D721Med (cell line): ENCODE data around the gene SUCLG2.

ENCODE experiments used
- DNase-seq: peaks from one replicate; pipeline ENCODE4 v3.0.0; 2011; ENCODE audit warnings: low spot score; ENCODE audit not compliant: insufficient read length
- FAIRE-seq: peaks from 2 replicates; lab custom pipeline; 2011; peaks lifted over from hg19 to GRCh38; lab: Jason Lieb, UNC
- TF ChIP-seq, protein P1 (sequence below): IDR thresholded peaks from 2 replicates; pipeline ENCODE4 v1.5.1; 2012; ENCODE audit warnings: mild to moderate bottlenecking, control low read depth; ENCODE audit not compliant: insufficient read depth; ENCODE audit errors: missing control alignments

The SUCLG2 gene

DNA sequence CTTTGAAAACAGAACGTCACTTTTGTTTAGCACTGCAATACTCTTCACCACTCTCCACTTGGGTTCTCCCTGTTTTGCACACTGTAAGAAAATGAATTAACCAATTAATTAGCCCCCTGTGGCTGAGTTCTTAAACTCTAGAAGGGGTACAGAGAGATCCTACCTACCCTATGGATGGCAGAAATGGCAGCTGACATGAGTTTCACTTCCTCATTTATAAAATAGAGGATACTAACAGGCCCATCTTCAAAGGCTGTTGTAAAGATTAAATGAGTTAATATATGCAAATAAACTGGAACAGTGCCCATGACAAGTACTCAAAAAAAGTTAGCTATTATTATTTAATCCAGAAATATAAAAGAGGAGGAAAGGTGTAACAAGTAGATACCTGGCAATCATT, 36.9 kb downstream of the SUCLG2 start:
- DNase-seq (no peak), FAIRE-seq (no peak)
- TF ChIP-seq, protein P1, sequence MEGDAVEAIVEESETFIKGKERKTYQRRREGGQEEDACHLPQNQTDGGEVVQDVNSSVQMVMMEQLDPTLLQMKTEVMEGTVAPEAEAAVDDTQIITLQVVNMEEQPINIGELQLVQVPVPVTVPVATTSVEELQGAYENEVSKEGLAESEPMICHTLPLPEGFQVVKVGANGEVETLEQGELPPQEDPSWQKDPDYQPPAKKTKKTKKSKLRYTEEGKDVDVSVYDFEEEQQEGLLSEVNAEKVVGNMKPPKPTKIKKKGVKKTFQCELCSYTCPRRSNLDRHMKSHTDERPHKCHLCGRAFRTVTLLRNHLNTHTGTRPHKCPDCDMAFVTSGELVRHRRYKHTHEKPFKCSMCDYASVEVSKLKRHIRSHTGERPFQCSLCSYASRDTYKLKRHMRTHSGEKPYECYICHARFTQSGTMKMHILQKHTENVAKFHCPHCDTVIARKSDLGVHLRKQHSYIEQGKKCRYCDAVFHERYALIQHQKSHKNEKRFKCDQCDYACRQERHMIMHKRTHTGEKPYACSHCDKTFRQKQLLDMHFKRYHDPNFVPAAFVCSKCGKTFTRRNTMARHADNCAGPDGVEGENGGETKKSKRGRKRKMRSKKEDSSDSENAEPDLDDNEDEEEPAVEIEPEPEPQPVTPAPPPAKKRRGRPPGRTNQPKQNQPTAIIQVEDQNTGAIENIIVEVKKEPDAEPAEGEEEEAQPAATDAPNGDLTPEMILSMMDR, result no peak

DNA sequence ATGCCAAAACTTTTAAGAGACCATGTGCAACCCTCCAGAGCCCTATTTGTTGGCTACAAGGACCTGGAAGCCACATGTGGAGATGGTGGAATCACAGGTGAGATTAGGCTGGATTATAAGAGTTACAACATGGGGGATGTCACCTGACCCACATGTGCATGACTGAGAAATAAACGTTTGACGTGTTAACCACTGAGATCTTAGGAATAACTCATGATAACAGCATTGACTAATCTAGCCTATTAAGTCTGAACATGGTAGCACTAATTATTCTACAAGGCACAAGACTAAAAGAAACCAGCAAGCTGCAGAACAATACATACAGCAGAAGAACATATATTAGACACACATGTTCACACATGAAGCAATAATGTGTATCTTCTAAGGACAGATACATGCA, 38.4 kb downstream of the SUCLG2 start:
- DNase-seq (no peak), FAIRE-seq (no peak)
- TF ChIP-seq, protein P1, result no peak

DNA sequence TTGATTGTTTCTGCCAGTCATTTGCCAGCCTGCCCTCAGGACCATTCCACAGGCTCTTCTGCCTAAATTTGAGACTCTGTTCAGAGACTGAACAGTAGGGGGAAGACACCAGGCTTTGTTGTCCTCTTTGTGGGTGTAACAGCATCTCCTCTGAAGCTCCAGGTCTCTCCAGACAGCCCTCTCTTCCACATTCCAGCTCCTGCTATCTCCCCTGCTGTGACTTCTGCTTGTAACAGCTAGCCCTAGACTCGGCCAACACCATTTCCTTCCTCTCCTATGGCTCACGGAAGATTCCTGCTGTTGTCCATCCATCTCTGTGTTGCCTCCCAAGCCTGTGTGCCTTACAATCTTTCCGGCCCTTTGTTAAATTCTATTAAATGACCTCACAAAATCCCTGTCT, 40.2 kb downstream of the SUCLG2 start:
- TF ChIP-seq, protein P1, result no peak
- FAIRE-seq (no peak), DNase-seq (no peak)

DNA sequence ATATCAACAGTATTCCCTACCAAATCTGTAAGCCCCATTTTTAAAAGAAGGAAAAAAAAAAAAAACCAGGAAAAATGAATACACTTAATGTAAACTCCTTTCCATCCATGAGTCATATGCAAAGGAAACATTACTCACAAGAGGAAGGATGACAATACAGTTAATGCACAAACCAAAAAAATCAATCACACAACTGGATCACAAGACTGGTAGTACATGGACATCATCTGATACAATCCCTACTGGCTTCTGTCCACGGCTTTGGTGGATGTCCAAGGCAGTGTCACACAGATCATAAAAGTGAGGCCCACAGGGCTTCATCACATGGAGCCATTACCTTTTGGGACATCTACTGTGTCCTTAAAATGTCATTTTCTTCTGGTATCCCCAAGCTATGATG, 44.0 kb downstream of the SUCLG2 start:
- no peak for FAIRE-seq
- TF ChIP-seq, protein P1, result no peak
- no peak for DNase-seq

DNA sequence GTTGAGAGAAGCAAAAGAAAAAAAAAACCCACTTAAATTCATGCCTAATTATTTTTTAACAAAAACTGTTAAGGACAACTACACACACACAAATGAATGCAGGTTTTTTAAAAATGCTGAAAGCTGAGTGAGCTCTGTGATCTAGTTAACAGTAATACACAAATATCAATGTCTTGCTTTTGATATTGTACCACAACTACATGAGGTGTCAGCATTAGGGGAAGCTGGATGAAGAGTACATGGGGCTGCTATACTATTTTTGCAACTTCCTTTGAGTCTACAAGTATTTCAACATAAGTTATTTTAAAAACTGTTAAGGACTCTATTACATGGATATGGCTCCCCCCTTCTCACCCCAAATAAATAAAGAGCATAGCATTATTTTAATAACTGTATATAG, 44.7 kb downstream of the SUCLG2 start:
- TF ChIP-seq, protein P1, result no peak
- DNase-seq (no peak), FAIRE-seq (no peak)

DNA sequence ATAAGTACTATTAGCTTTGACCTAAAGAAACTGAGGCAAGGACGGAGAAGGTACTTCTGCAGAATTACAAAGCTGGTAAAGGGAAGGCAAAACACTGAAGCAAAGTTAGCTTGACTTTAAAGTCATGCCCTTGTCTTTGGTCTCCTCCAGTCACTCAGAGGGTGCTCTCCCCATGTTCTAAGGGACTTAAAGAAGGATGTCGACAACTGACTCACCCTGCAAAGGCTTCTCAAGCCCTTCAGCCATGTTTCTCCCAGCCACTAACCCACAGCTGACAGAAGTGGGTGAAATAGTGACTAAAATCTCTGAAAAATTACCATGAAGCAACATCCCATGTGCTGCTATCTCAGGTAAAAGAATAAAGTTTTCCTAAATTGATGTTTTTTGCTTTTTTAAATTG, 46.4 kb downstream of the SUCLG2 start:
- DNase-seq, result no peak
- FAIRE-seq, result no peak
- TF ChIP-seq, protein P1, result no peak

DNA sequence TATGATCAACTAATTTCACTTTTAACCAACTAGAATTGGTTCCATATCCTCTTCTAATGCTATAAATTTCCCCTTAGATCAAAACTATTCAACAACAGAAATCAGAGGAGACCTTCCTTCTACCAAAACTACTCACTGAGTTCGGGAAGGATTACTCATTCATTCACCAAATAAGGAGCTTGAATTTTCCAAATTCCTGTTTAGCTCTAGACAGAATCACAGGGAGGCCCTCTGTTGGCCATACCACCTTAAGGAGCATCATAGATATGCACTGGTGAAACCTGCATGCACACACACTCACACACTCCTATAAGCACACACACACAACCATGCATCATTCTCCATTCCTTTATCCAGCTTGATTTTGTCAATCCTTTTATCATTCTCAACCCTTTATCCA, 49.0 kb downstream of the SUCLG2 start:
- FAIRE-seq (no peak), DNase-seq (no peak)
- TF ChIP-seq, protein P1, result peak; percentile 13
